Frontal cortex (tissue), 4 donors: ENCODE data around the gene DYDC2. TPM values are rescaled to one million over a fixed set of nuclear protein-coding genes. Genes with fewer than 3 reads are reported as not detected.

Source experiments
- DNase-seq, 2 donors: peaks; one replicate each; pipeline ENCODE4 v3.0.0; 2012; ENCODE audit warnings: low spot score in 2 of 2
- FAIRE-seq: peaks from 2 replicates; lab custom pipeline; 2012; peaks lifted over from hg19 to GRCh38; lab: Jason Lieb, UNC
- total RNA-seq: library from RNA; depleted of rRNA; stranded (reverse); fragments of >200 nt; gene quantifications from one replicate; pipeline ENCODE4 v1.2.3, GENCODE V29; 2014
- donor health status: control.
- donor health status: control.
- donor health status: control.

The DYDC2 gene
- total RNA-seq, 1 donor from 2014 or later: 2.4 TPM

- DNase-seq (no peak), FAIRE-seq (no peak)
Measured at GRCh38 chr10:80359644-80360043, 3.1 kb downstream of the DYDC2 start.

GRCh38 chr10:80365510-80365909, 8.9 kb downstream of the DYDC2 start:
- DNase-seq (no peak), FAIRE-seq (no peak)

- no peak for FAIRE-seq
Measured at GRCh38 chr10:80371467-80371866, 14.9 kb downstream of the DYDC2 start.

GRCh38 chr10:80372675-80373074, 16.1 kb downstream of the DYDC2 start:
- DNase-seq (no peak), FAIRE-seq (no peak)

More at GRCh38 chr10:80371467-80371866, 14.9 kb downstream of the DYDC2 start:
- no peak for DNase-seq

GRCh38 chr10:80373502-80373901, 16.9 kb downstream of the DYDC2 start:
- FAIRE-seq (no peak), DNase-seq (no peak)

GRCh38 chr10:80379701-80380100, 23.1 kb downstream of the DYDC2 start:
- no peak for FAIRE-seq
- no peak for DNase-seq

GRCh38 chr10:80380185-80380584, 23.6 kb downstream of the DYDC2 start:
- no peak for DNase-seq
- FAIRE-seq: no peak

- no peak for FAIRE-seq
- DNase-seq: peak in 1 of 2 donors; percentile 49
Measured at GRCh38 chr10:80382989-80383388, 26.4 kb downstream of the DYDC2 start.

- DNase-seq: no peak
- no peak for FAIRE-seq
Measured at GRCh38 chr10:80390740-80391139, 34.2 kb downstream of the DYDC2 start.

- DNase-seq (no peak), FAIRE-seq (no peak)
Measured at GRCh38 chr10:80392250-80392649, 35.7 kb downstream of the DYDC2 start.

- FAIRE-seq (no peak), DNase-seq (no peak)
Measured at GRCh38 chr10:80394358-80394916, 37.9 kb downstream of the DYDC2 start.

GRCh38 chr10:80397014-80397413, 40.4 kb downstream of the DYDC2 start:
- DNase-seq (no peak), FAIRE-seq (no peak)

- DNase-seq: no peak
- FAIRE-seq: no peak
Measured at GRCh38 chr10:80400136-80400804, 43.7 kb downstream of the DYDC2 start.

GRCh38 chr10:80405035-80405434, 48.5 kb downstream of the DYDC2 start:
- FAIRE-seq: no peak
- no peak for DNase-seq

GRCh38 chr10:80405626-80406025, 49.0 kb downstream of the DYDC2 start:
- FAIRE-seq (no peak), DNase-seq (no peak)

GRCh38 chr10:80406204-80406603, 49.6 kb downstream of the DYDC2 start:
- FAIRE-seq: no peak
- no peak for DNase-seq

GRCh38 chr10:80407812-80408241, 51.2 kb downstream of the DYDC2 start:
- peak in 1 of 2 donors; percentile 48 for DNase-seq
- no peak for FAIRE-seq

GRCh38 chr10:80408242-80409101, 51.9 kb downstream of the DYDC2 start, which contains the start of gene PRXL2A:
PRXL2A (plus strand) TSS chr10:80408551; CDS start chr10:80420468, 11,917 bp downstream.
- FAIRE-seq (no peak), DNase-seq (peak; percentile 88 to 91)

- FAIRE-seq: no peak
- peak in 1 of 2 donors; percentile 32 for DNase-seq
Measured at GRCh38 chr10:80409121-80409520, 52.5 kb downstream of the DYDC2 start.

GRCh38 chr10:80410122-80410521, 53.5 kb downstream of the DYDC2 start:
- no peak for FAIRE-seq
- no peak for DNase-seq
